Vagina (tissue), 2 donors: ENCODE results near the gene PLEKHH1.

Source experiments
- CTCF ChIP-seq, 3 experiments: fragments of 450-650 bp in 2 of 3; fragments of 200-600 bp in 1 of 3; sonication (generic) in 1 of 3; IDR thresholded peaks; one replicate each; pipeline ENCODE4 v1.5.1; 2017 to 2019; ENCODE audit warnings: antibody characterized with exemption in 3 of 3, mild to moderate bottlenecking in 2 of 3, moderate library complexity in 2 of 3
- POLR2A ChIP-seq, 2 donors: fragments of 450-650 bp; IDR thresholded peaks; one replicate each; pipeline ENCODE4 v1.6.1; 2017; ENCODE audit warnings: antibody characterized with exemption in 2 of 2, mild to moderate bottlenecking in 2 of 2, moderate library complexity in 2 of 2

GRCh38 chr14:67515386-67516079 is 17.6 kb upstream of the PLEKHH1 start:
- TF ChIP-seq POLR2A (IDR thresholded peaks at IDR 0.05) (no peak), CTCF (IDR thresholded peaks at IDR 0.05) (no peak)
